ENCODE measurements around the gene SCG3.

SCG3 gene

GRCh38 chr15:51669381-51669780 is 11.9 kb upstream of the SCG3 start:
- in situ Hi-C loops (cut with MboI; ENCODE audit: low pct_unique_long_range_greater_than_20kb, low sequenced_read_pairs, unreplicated experiment): no loop called here
- no peak for DNase-seq (ENCODE audit: low spot score)
- TF ChIP-seq CTCF (IDR thresholded peaks at IDR 0.05; ENCODE audit: extremely low read depth, insufficient read depth, missing control alignments): no peak

GRCh38 chr15:51672155-51672687 is 9.1 kb upstream of the SCG3 start:
- in situ Hi-C loops (cut with MboI; ENCODE audit: low pct_unique_long_range_greater_than_20kb, low sequenced_read_pairs, unreplicated experiment): no loop called here
- DNase-seq (ENCODE audit: low spot score): no peak

GRCh38 chr15:51672913-51673857 is 8.1 kb upstream of the SCG3 start:
- in situ Hi-C loops (cut with MboI; ENCODE audit: low pct_unique_long_range_greater_than_20kb, low sequenced_read_pairs, unreplicated experiment): no loop called here
- no peak for TF ChIP-seq CTCF (IDR thresholded peaks at IDR 0.05; ENCODE audit: extremely low read depth, insufficient read depth, missing control alignments)
- no peak for DNase-seq (ENCODE audit: low spot score)

More at GRCh38 chr15:51672155-51672687, 9.1 kb upstream of the SCG3 start:
- no peak for TF ChIP-seq CTCF (IDR thresholded peaks at IDR 0.05; ENCODE audit: extremely low read depth, insufficient read depth, missing control alignments)

GRCh38 chr15:51675234-51675633 is 6.1 kb upstream of the SCG3 start:
- DNase-seq (ENCODE audit: low spot score): no peak
- no peak for TF ChIP-seq CTCF (IDR thresholded peaks at IDR 0.05; ENCODE audit: extremely low read depth, insufficient read depth, missing control alignments)
- in situ Hi-C loops (cut with MboI; ENCODE audit: low pct_unique_long_range_greater_than_20kb, low sequenced_read_pairs, unreplicated experiment): no loop called here

- TF ChIP-seq CTCF (IDR thresholded peaks at IDR 0.05; ENCODE audit: extremely low read depth, insufficient read depth, missing control alignments): no peak
- DNase-seq (ENCODE audit: low spot score): no peak
- in situ Hi-C loops (cut with MboI; ENCODE audit: low pct_unique_long_range_greater_than_20kb, low sequenced_read_pairs, unreplicated experiment): no loop called here
Observed at GRCh38 chr15:51677021-51677420, 4.3 kb upstream of the SCG3 start.

GRCh38 chr15:51677452-51677851 is 3.9 kb upstream of the SCG3 start:
- DNase-seq (ENCODE audit: low spot score): no peak
- in situ Hi-C loops (cut with MboI; ENCODE audit: low pct_unique_long_range_greater_than_20kb, low sequenced_read_pairs, unreplicated experiment): no loop called here
- TF ChIP-seq CTCF (IDR thresholded peaks at IDR 0.05; ENCODE audit: extremely low read depth, insufficient read depth, missing control alignments): no peak

Measured in GM13977 (cell line).